H1 (cell line): Measurements from ENCODE around the gene GNRHR. TPM values are rescaled to one million over a fixed set of nuclear protein-coding genes. Genes with fewer than 3 reads are reported as not detected.

Experiments
- CTCF ChIA-PET: fragments of 300-600 bp; sonication (Branson Sonifier 250); formaldehyde crosslinking; loops from one replicate; lab custom pipeline; 2021; ENCODE audit not compliant: partially characterized antibody; lab: Charles Lee
- POLR2A ChIA-PET: fragments of 300-600 bp; sonication (Branson Sonifier 250); formaldehyde crosslinking; loops from one replicate; lab custom pipeline; 2021; ENCODE audit warnings: inconsistent platforms; ENCODE audit not compliant: partially characterized antibody; lab: Charles Lee
- DNase-seq, 2 experiments: peaks; one replicate each; pipeline versions ENCODE4 v3.0.0 to v3.0.0-alpha.2; 2010 to 2022; ENCODE audit warnings: low spot score in 2 of 2, low read depth in 1 of 2, mixed read lengths in 1 of 2
- FAIRE-seq: peaks from 2 replicates; lab custom pipeline; 2011; peaks lifted over from hg19 to GRCh38; lab: Jason Lieb, UNC
- H2AFZ ChIP-seq: 2 replicates; pipeline ENCODE4 v1.8.1; 2012; ENCODE audit warnings: low read length, inconsistent platforms
- H2AK5ac ChIP-seq: 2 replicates; pipeline ENCODE4 v1.6.1; 2013; ENCODE audit warnings: low read depth, low read length
- H2BK120ac ChIP-seq: replicated peaks from 2 replicates; pipeline ENCODE3; 2013; ENCODE audit warnings: low read depth, low read length, inconsistent platforms
- H2BK12ac ChIP-seq: 2 replicates; pipeline ENCODE4 v1.6.1; 2013; ENCODE audit warnings: low read depth, low read length
- H2BK15ac ChIP-seq: 2 replicates; pipeline ENCODE4 v1.6.1; 2013; ENCODE audit warnings: low read length
- H2BK20ac ChIP-seq: 2 replicates; pipeline ENCODE4 v1.6.1; 2013; ENCODE audit warnings: low read length
- H2BK5ac ChIP-seq: 2 replicates; pipeline ENCODE4 v1.6.1; 2013; ENCODE audit warnings: low read depth, low read length
- H3K14ac ChIP-seq: 2 replicates; pipeline ENCODE4 v1.6.1; 2013; ENCODE audit warnings: inconsistent platforms; ENCODE audit not compliant: insufficient read length
- H3K18ac ChIP-seq: 2 replicates; pipeline ENCODE4 v1.6.1; 2013; ENCODE audit warnings: low read length; ENCODE audit errors: extremely low read depth
- H3K23ac ChIP-seq: 2 replicates; pipeline ENCODE4 v1.6.1; 2013; ENCODE audit warnings: inconsistent platforms; ENCODE audit not compliant: insufficient read length
- H3K23me2 ChIP-seq: 2 replicates; pipeline ENCODE4 v1.6.1; 2013; ENCODE audit warnings: low read depth, low read length
- H3K27ac ChIP-seq: 2 replicates; pipeline ENCODE4 v1.6.1; 2011; ENCODE audit warnings: low read depth, low read length, inconsistent platforms
- H3K27me3 ChIP-seq, 4 experiments: replicated peaks in 1 of 4; 1 replicate in 1 of 4; 2 replicates in 3 of 4; pipeline versions ENCODE4 v1.6.1 to v1.8.1; 2011 to 2013; ENCODE audit warnings: low read length in 3 of 4, mild to moderate bottlenecking in 3 of 4, inconsistent platforms in 2 of 4, mixed read lengths in 2 of 4, moderate library complexity in 1 of 4; ENCODE audit not compliant: control insufficient read depth in 3 of 4, insufficient read depth in 3 of 4; ENCODE audit errors: extremely low read depth in 1 of 4
- H3K36me3 ChIP-seq, 4 experiments: 2 replicates each; pipeline versions ENCODE4 v1.6.1 to v1.8.1; 2011 to 2013; ENCODE audit warnings: mild to moderate bottlenecking in 4 of 4, low read length in 3 of 4, moderate library complexity in 2 of 4, control low read depth in 1 of 4, inconsistent platforms in 1 of 4; ENCODE audit not compliant: insufficient read depth in 4 of 4, control insufficient read depth in 2 of 4
- H3K4ac ChIP-seq: replicated peaks from 2 replicates; pipeline ENCODE3; 2013; ENCODE audit warnings: low read length, low read depth, mixed read lengths, inconsistent platforms; ENCODE audit not compliant: insufficient read length
- H3K4me1 ChIP-seq, 4 experiments: replicated peaks in 1 of 4; 1 replicate in 1 of 4; 2 replicates in 3 of 4; pipeline versions ENCODE4 v1.6.1 to v1.8.1; 2011 to 2013; ENCODE audit warnings: low read length in 3 of 4, inconsistent platforms in 2 of 4, mixed read lengths in 1 of 4; ENCODE audit not compliant: insufficient read depth in 4 of 4, control insufficient read depth in 3 of 4
- H3K4me2 ChIP-seq, 2 experiments: 2 replicates each; pipeline versions ENCODE4 v1.6.1 to v1.8.1; 2011 to 2013; ENCODE audit warnings: low read depth in 2 of 2, low read length in 2 of 2, control low read depth in 1 of 2, inconsistent platforms in 1 of 2, mild to moderate bottlenecking in 1 of 2; ENCODE audit not compliant: insufficient read depth in 1 of 2
- H3K4me3 ChIP-seq, 4 experiments: fragments of 200-600, 300-600 bp in 1 of 4; sonication (generic), shearing (Covaris generic), sonication (Bioruptor Twin) in 1 of 4; 2 replicates each; pipeline versions ENCODE4 v1.5.1 to v1.8.1; 2011 to 2016; ENCODE audit warnings: low read length in 4 of 4, low read depth in 3 of 4, control low read depth in 2 of 4, inconsistent platforms in 2 of 4, mild to moderate bottlenecking in 2 of 4, mixed read lengths in 1 of 4, moderate library complexity in 1 of 4; ENCODE audit not compliant: insufficient read depth in 2 of 4; ENCODE audit errors: extremely low read depth in 1 of 4
- H3K56ac ChIP-seq: replicated peaks from 2 replicates; pipeline ENCODE3; 2013; ENCODE audit warnings: low read depth, mild to moderate bottlenecking, mixed read lengths, low read length, inconsistent platforms; ENCODE audit not compliant: insufficient read length
- H3K79me1 ChIP-seq: 2 replicates; pipeline ENCODE4 v1.6.1; 2013; ENCODE audit warnings: low read depth, low read length, control low read depth
- H3K79me2 ChIP-seq, 2 experiments: 2 replicates each; pipeline versions ENCODE4 v1.6.1 to v1.8.1; 2012 to 2013; ENCODE audit warnings: low read length in 2 of 2, mild to moderate bottlenecking in 2 of 2, inconsistent platforms in 1 of 2; ENCODE audit not compliant: insufficient read depth in 2 of 2, control insufficient read depth in 1 of 2
- H3K9ac ChIP-seq, 4 experiments: replicated peaks in 1 of 4; 1 replicate in 1 of 4; 2 replicates in 3 of 4; pipeline versions ENCODE4 v1.6.1 to v1.8.1; 2011 to 2013; ENCODE audit warnings: low read depth in 3 of 4, low read length in 3 of 4, control low read depth in 2 of 4, mild to moderate bottlenecking in 2 of 4, moderate library complexity in 2 of 4, inconsistent platforms in 1 of 4; ENCODE audit errors: extremely low read depth in 1 of 4
- H3K9me3 ChIP-seq, 2 experiments: 2 replicates each; pipeline versions ENCODE4 v1.6.1 to v1.8.1; 2012 to 2013; ENCODE audit warnings: mild to moderate bottlenecking in 2 of 2, moderate library complexity in 2 of 2, control low read depth in 1 of 2, inconsistent platforms in 1 of 2, low read depth in 1 of 2, low read length in 1 of 2, mixed read lengths in 1 of 2; ENCODE audit not compliant: insufficient read depth in 2 of 2
- H4K20me1 ChIP-seq, 2 experiments: replicated peaks in 1 of 2; 2 replicates each; pipeline versions ENCODE3 to v1.8.1; 2011 to 2013; ENCODE audit warnings: inconsistent platforms in 2 of 2, low read length in 2 of 2, mild to moderate bottlenecking in 1 of 2; ENCODE audit not compliant: insufficient read depth in 2 of 2, control insufficient read depth in 1 of 2
- H4K5ac ChIP-seq: 2 replicates; pipeline ENCODE4 v1.6.1; 2013; ENCODE audit warnings: low read length, low read depth, mixed read lengths, inconsistent platforms; ENCODE audit not compliant: insufficient read length
- H4K8ac ChIP-seq: 2 replicates; pipeline ENCODE4 v1.8.0; 2013; ENCODE audit warnings: mild to moderate bottlenecking, moderate library complexity, low read length, inconsistent platforms; ENCODE audit not compliant: insufficient read depth; ENCODE audit errors: extremely low read depth
- H4K91ac ChIP-seq: replicated peaks from 2 replicates; pipeline ENCODE3; 2013; ENCODE audit warnings: low read length, mixed read lengths, inconsistent platforms; ENCODE audit not compliant: insufficient read length
- BCL11A ChIP-seq, 2 experiments: IDR thresholded peaks; one replicate each; pipeline ENCODE4 v1.6.1; 2011; ENCODE audit warnings: low read depth in 2 of 2, low read length in 2 of 2, mild to moderate bottlenecking in 2 of 2
- CHD1 ChIP-seq: IDR thresholded peaks from 2 replicates; pipeline ENCODE4 v1.6.1; 2012; ENCODE audit warnings: low read depth, low read length, improper control_type of control experiment
- KDM1A ChIP-seq: fragments of 200-600, 300-600 bp; sonication (generic); IDR thresholded peaks from 2 replicates; pipeline ENCODE4 v1.7.1; 2016; ENCODE audit warnings: mild to moderate bottlenecking, low read length, borderline replicate concordance
- SRF ChIP-seq: IDR thresholded peaks from 2 replicates; pipeline ENCODE4 v1.6.1; 2011; ENCODE audit warnings: mild to moderate bottlenecking, low read depth, low read length, moderate library complexity
- SUZ12 ChIP-seq: fragments of 200-600 bp; sonication (generic); IDR thresholded peaks from 2 replicates; pipeline ENCODE4 v1.6.1; 2012; ENCODE audit warnings: mild to moderate bottlenecking, inconsistent platforms, low read length, moderate library complexity, mixed read lengths
- WGBS, 2 experiments: shearing (Covaris generic) in 1 of 2; methylation state at CpG; one replicate each; pipeline versions ENCODE4 v1.1.6 to v1.1.7; 2013 to 2015; ENCODE audit warnings: low lambda C conversion rate in 2 of 2, mixed read lengths in 2 of 2, inconsistent platforms in 1 of 2, low coverage in 1 of 2, missing lambda C conversion rate in 1 of 2; ENCODE audit not compliant: insufficient replicate concordance in 2 of 2, insufficient coverage in 1 of 2, insufficient read length in 1 of 2; ENCODE audit errors: extremely low coverage in 1 of 2, missing lambda C conversion rate in 1 of 2; 5-methylcytosine and 5-hydroxymethylcytosine counted together
- polyA plus RNA-seq, 7 experiments: library from polyadenylated mRNA; depleted of rRNA in 3 of 7; stranded (reverse) in 5 of 7; unstranded in 2 of 7; fragments of >200 nt in 5 of 7; fragments of 200-250 nt in 2 of 7; gene quantifications; 1 replicate in 5 of 7; 2 replicates in 1 of 7; 4 replicates in 1 of 7; pipeline versions ENCODE4 v1.2.1 to v1.2.3, GENCODE V29; 2011 to 2013; ENCODE audit warnings: missing spikeins in 2 of 7, mixed read lengths in 2 of 7
- total RNA-seq: library from RNA; stranded (reverse); fragmentation: NEBNext Ultra II Directional; extraction: Animal tissue kit (Norgen Biotek cat#: 25700); gene quantifications from 2 replicates; pipeline ENCODE4 v1.2.1, GENCODE V29; 2021

GNRHR gene
- total and polyA plus RNA-seq, 2 of the 8 experiments (the other 6 are each of a cell fraction or from before 2014, with no cell fraction given), result not detected

GRCh38 chr4:67696061-67696460 is 58.1 kb downstream of the GNRHR start:
- H4K20me1 ChIP-seq, result peaks cover 1 to 2% of the 10 kb centered on the region in 2 experiments
- no peak overlapping the region for H3K14ac ChIP-seq
- H3K79me1 ChIP-seq, result peaks cover 7% of the 10 kb centered on the region
- no peak overlapping the region for H2BK12ac ChIP-seq
- no peak overlapping the region for H3K4me2 ChIP-seq
- DNase-seq (no peak), FAIRE-seq (no peak)
- no peaks in the 10 kb centered on the region; a peak in 1 of 7 replicates for H3K4me1 ChIP-seq
- no peak overlapping the region for H3K56ac ChIP-seq
- no peaks in the 10 kb centered on the region for H3K27me3 ChIP-seq
- H2BK20ac ChIP-seq, result no peak overlapping the region
- CTCF ChIA-PET, result no interaction called here
- no peak overlapping the region for H3K4ac ChIP-seq
- peaks cover 0 to 10% (median 6%) of the 10 kb centered on the region in 4 experiments; a peak in 5 of 8 replicates for H3K36me3 ChIP-seq
- peaks cover 1% of the 10 kb centered on the region; the same call in 1 of the 2 replicates for H3K23me2 ChIP-seq
- no peak overlapping the region for H2BK120ac ChIP-seq
- H4K91ac ChIP-seq, result no peak overlapping the region
- no peak for TF ChIP-seq SUZ12
- TF ChIP-seq KDM1A, result no peak
- no peak for TF ChIP-seq BCL11A (IDR thresholded peaks at IDR 0.05; ENCODE audit: low read depth in 2 of 2, low read length in 2 of 2)
- no peak for TF ChIP-seq CHD1
- TF ChIP-seq SRF, result no peak
- H2AK5ac ChIP-seq, result no peak overlapping the region
- no peak overlapping the region for H3K27ac ChIP-seq
- no peaks in the 10 kb centered on the region for H3K9me3 ChIP-seq
- H3K79me2 ChIP-seq, result peaks cover 8 to 47% of the 10 kb centered on the region in 2 experiments
- no peak overlapping the region for H3K4me3 ChIP-seq
- no peak overlapping the region for H4K8ac ChIP-seq
- no peak overlapping the region for H2BK5ac ChIP-seq
- H2AFZ ChIP-seq, result no peak overlapping the region
- no peak overlapping the region for H2BK15ac ChIP-seq
- POLR2A ChIA-PET, result no interaction called here
- no peak overlapping the region for H3K9ac ChIP-seq
- 94% methylated on average over 2 of the region's 2 CpGs; no CpG with 5 or more reads in 1 of the 2 experiments for WGBS, 2 experiments
- H3K23ac ChIP-seq, result no peak overlapping the region
- no peak overlapping the region for H3K18ac ChIP-seq
- no peak overlapping the region for H4K5ac ChIP-seq
